Measurements from ENCODE around the gene CLASRP. TPM values are rescaled to one million over a fixed set of nuclear protein-coding genes. Genes with fewer than 3 reads are reported as not detected.

The CLASRP gene
- polyA plus RNA-seq, 1 donor from 2014 or later: 30.1 TPM

- H3F3A ChIP-seq (ENCODE audit: insufficient read depth, low read length, poor library complexity, severe bottlenecking): no peaks in the 10 kb centered on the region
- no peaks in the 10 kb centered on the region for H3K79me2 ChIP-seq (replicated peaks; ENCODE audit: insufficient read depth, low read length)
- H3K9me2 ChIP-seq (ENCODE audit: insufficient read depth, low read length): no peaks in the 10 kb centered on the region
- H3K4me3 ChIP-seq (ENCODE audit: low read length): no peak overlapping the region
- no peaks in the 10 kb centered on the region for H3K27me3 ChIP-seq (ENCODE audit: insufficient read depth, low read depth, low read length)
- no peaks in the 10 kb centered on the region for H3K36me3 ChIP-seq (ENCODE audit: insufficient read depth, low read length)
- no peak overlapping the region for H3K9ac ChIP-seq (ENCODE audit: low read length)
- no peaks in the 10 kb centered on the region for H3K9me3 ChIP-seq (ENCODE audit: low read length)
- H4K20me1 ChIP-seq (ENCODE audit: insufficient read depth): no peaks in the 10 kb centered on the region
- TF ChIP-seq POLR2AphosphoS5 (IDR thresholded peaks at IDR 0.05): no peak
- TF ChIP-seq, protein P1, sequence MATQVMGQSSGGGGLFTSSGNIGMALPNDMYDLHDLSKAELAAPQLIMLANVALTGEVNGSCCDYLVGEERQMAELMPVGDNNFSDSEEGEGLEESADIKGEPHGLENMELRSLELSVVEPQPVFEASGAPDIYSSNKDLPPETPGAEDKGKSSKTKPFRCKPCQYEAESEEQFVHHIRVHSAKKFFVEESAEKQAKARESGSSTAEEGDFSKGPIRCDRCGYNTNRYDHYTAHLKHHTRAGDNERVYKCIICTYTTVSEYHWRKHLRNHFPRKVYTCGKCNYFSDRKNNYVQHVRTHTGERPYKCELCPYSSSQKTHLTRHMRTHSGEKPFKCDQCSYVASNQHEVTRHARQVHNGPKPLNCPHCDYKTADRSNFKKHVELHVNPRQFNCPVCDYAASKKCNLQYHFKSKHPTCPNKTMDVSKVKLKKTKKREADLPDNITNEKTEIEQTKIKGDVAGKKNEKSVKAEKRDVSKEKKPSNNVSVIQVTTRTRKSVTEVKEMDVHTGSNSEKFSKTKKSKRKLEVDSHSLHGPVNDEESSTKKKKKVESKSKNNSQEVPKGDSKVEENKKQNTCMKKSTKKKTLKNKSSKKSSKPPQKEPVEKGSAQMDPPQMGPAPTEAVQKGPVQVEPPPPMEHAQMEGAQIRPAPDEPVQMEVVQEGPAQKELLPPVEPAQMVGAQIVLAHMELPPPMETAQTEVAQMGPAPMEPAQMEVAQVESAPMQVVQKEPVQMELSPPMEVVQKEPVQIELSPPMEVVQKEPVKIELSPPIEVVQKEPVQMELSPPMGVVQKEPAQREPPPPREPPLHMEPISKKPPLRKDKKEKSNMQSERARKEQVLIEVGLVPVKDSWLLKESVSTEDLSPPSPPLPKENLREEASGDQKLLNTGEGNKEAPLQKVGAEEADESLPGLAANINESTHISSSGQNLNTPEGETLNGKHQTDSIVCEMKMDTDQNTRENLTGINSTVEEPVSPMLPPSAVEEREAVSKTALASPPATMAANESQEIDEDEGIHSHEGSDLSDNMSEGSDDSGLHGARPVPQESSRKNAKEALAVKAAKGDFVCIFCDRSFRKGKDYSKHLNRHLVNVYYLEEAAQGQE (IDR thresholded peaks at IDR 0.05; ENCODE audit: borderline replicate concordance): no peak
- no peak for TF ChIP-seq RAD21 (conservative IDR thresholded peaks at IDR 0.05)
- TF ChIP-seq CTCF (IDR thresholded peaks at IDR 0.05; ENCODE audit: poor library complexity, severe bottlenecking): no peak
- TF ChIP-seq SMC3 (conservative IDR thresholded peaks at IDR 0.05; ENCODE audit: poor library complexity): no peak
- no peak for TF ChIP-seq EP300 (conservative IDR thresholded peaks at IDR 0.05; ENCODE audit: poor library complexity, severe bottlenecking)
- no peak for TF ChIP-seq TAF1 (IDR thresholded peaks at IDR 0.05; ENCODE audit: low read depth)
- TF ChIP-seq MXI1 (conservative IDR thresholded peaks at IDR 0.05; ENCODE audit: poor library complexity, severe bottlenecking): no peak
- TF ChIP-seq EZH2 (IDR thresholded peaks at IDR 0.05; ENCODE audit: borderline replicate concordance, insufficient read depth, low read length, poor library complexity, severe bottlenecking): no peak
- H3K4me2 ChIP-seq (ENCODE audit: low read length): no peak overlapping the region
- H2AFZ ChIP-seq (ENCODE audit: low read depth, low read length): no peak overlapping the region
- H3K27ac ChIP-seq (ENCODE audit: low read length): no peak overlapping the region
Measured at GRCh38 chr19:45057444-45057843, 18.6 kb downstream of the CLASRP start.

- Histone ChIP-seq H3K9me3 (ENCODE audit: low read length) (no peaks in the 10 kb centered on the region), H3K9ac (ENCODE audit: low read length) (no peak overlapping the region), H3K79me2 (replicated peaks; ENCODE audit: insufficient read depth, low read length) (no peaks in the 10 kb centered on the region), H3K4me2 (ENCODE audit: low read length) (no peak overlapping the region), H3K9me2 (ENCODE audit: insufficient read depth, low read length) (no peaks in the 10 kb centered on the region), H3K36me3 (ENCODE audit: insufficient read depth, low read length) (no peaks in the 10 kb centered on the region), H3K4me3 (ENCODE audit: low read length) (no peak overlapping the region), H3F3A (ENCODE audit: insufficient read depth, low read length, poor library complexity, severe bottlenecking) (no peaks in the 10 kb centered on the region), H3K27me3 (ENCODE audit: insufficient read depth, low read depth, low read length) (no peaks in the 10 kb centered on the region), H3K27ac (ENCODE audit: low read length) (no peak overlapping the region), H2AFZ (ENCODE audit: low read depth, low read length) (no peak overlapping the region), H4K20me1 (ENCODE audit: insufficient read depth) (no peaks in the 10 kb centered on the region)
- TF ChIP-seq EP300 (conservative IDR thresholded peaks at IDR 0.05; ENCODE audit: poor library complexity, severe bottlenecking): no peak
- TF ChIP-seq TAF1 (IDR thresholded peaks at IDR 0.05; ENCODE audit: low read depth): no peak
- TF ChIP-seq, protein P1 (IDR thresholded peaks at IDR 0.05; ENCODE audit: borderline replicate concordance): no peak
- no peak for TF ChIP-seq RAD21 (conservative IDR thresholded peaks at IDR 0.05)
- no peak for TF ChIP-seq EZH2 (IDR thresholded peaks at IDR 0.05; ENCODE audit: borderline replicate concordance, insufficient read depth, low read length, poor library complexity, severe bottlenecking)
- TF ChIP-seq CTCF (IDR thresholded peaks at IDR 0.05; ENCODE audit: poor library complexity, severe bottlenecking): no peak
- no peak for TF ChIP-seq SMC3 (conservative IDR thresholded peaks at IDR 0.05; ENCODE audit: poor library complexity)
- no peak for TF ChIP-seq MXI1 (conservative IDR thresholded peaks at IDR 0.05; ENCODE audit: poor library complexity, severe bottlenecking)
- no peak for TF ChIP-seq POLR2AphosphoS5 (IDR thresholded peaks at IDR 0.05)
Measured at GRCh38 chr19:45058622-45059159, 19.8 kb downstream of the CLASRP start.
